Subcutaneous abdominal adipose tissue (tissue), 5 donors: ENCODE data around the gene ANTXR2.

Experiments
- H3K27ac ChIP-seq: one replicate; pipeline ENCODE4 v1.7.0; 2013; ENCODE audit warnings: low read depth, mild to moderate bottlenecking, inconsistent platforms, low read length, moderate library complexity
- H3K27me3 ChIP-seq, 5 donors: one replicate each; pipeline ENCODE4 v1.7.0; 2013; ENCODE audit warnings: low read length in 5 of 5, inconsistent platforms in 1 of 5; ENCODE audit not compliant: control insufficient read depth in 5 of 5, insufficient read depth in 4 of 5
- H3K36me3 ChIP-seq, 5 donors: one replicate each; pipeline ENCODE4 v1.7.0; 2013; ENCODE audit warnings: low read length in 5 of 5; ENCODE audit not compliant: control insufficient read depth in 5 of 5, insufficient read depth in 5 of 5
- H3K4me1 ChIP-seq, 5 donors: one replicate each; pipeline ENCODE4 v1.7.0; 2013; ENCODE audit warnings: low read length in 5 of 5, mild to moderate bottlenecking in 3 of 5, moderate library complexity in 1 of 5; ENCODE audit not compliant: control insufficient read depth in 5 of 5, insufficient read depth in 5 of 5
- H3K4me3 ChIP-seq, 5 donors: one replicate each; pipeline ENCODE4 v1.7.0; 2013; ENCODE audit warnings: low read length in 5 of 5, low read depth in 1 of 5
- H3K9ac ChIP-seq, 5 donors: one replicate each; pipeline ENCODE4 v1.7.0; 2013; ENCODE audit warnings: low read length in 5 of 5, mild to moderate bottlenecking in 4 of 5, moderate library complexity in 3 of 5
- H3K9me3 ChIP-seq, 5 donors: one replicate each; pipeline ENCODE4 v1.7.0; 2013; ENCODE audit warnings: low read length in 5 of 5; ENCODE audit not compliant: control insufficient read depth in 5 of 5
- donor health status: healthy.
- donor health status: healthy.
- donor health status: healthy.
- donor health status: healthy.
- donor health status: healthy.

ANTXR2 gene

DNA sequence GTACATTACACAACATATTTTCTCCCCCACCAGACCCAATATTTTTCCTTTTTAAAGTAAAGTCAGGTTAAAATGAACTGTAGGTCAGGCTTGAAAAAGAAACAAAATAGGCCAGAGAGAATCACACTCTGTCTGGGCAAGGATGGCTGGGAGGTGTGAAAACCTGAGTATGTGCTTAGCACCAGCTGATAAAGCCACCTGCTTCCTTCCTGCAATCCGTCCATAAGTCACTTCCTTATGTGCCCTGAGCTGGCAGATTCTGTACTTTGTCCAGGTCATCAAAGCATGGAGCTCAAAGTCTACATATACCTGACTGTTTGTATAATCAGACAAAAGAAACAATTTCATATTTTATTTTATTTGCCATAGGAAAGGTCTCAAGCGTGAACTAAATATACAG is 37.7 kb downstream of the ANTXR2 start:
- Histone ChIP-seq H3K36me3 (peaks cover 5 to 40% (median 19%) of the 10 kb centered on the region in 5 donors), H3K27ac (no peak overlapping the region), H3K9me3 (no peaks in the 10 kb centered on the region), H3K4me1 (peaks cover 0 to 23% (median 16%) of the 10 kb centered on the region in 5 donors), H3K27me3 (no peaks in the 10 kb centered on the region), H3K4me3 (no peak overlapping the region), H3K9ac (no peak overlapping the region)

DNA sequence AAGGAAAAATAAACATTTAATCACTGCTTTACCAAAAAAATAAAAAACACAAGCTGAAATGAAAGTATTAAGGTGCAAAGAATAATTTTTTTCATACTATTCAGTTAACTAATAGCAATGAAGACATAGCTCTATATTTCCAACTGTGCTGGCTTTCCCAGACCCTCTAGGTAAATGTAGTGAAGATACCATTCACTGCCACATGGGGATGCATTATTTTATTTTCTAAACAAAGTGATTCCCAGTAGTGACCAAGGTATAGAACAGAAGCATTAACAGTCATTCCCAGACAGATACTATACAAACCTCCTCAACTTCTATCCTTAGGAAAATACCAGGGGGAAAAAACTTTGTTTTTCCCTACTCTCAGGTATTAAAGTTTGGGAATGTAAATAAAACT is 39.4 kb downstream of the ANTXR2 start:
- Histone ChIP-seq H3K4me3 (no peak overlapping the region), H3K27ac (no peak overlapping the region), H3K9me3 (no peaks in the 10 kb centered on the region), H3K36me3 (peaks cover 8 to 51% (median 22%) of the 10 kb centered on the region in 5 donors), H3K27me3 (no peaks in the 10 kb centered on the region), H3K4me1 (peaks cover 0 to 23% (median 16%) of the 10 kb centered on the region in 5 donors), H3K9ac (no peak overlapping the region)

DNA sequence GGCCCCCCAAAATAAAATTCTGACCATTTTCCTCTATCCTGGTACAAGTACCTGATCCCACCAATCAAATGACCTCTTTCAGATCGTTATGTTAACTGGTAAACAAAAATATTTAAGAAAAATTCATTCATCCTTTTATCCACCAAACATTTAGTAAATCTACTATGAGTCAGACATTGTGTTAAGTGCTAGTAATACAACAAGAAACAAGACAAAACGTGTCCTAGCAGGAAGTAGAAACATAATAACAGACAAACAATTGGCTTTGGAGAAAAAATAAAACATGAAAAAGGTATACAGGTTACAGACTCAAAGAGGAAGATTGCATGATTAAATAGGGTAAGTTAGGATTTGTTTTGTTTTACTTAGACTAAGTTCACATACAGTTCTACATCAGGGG is 43.7 kb downstream of the ANTXR2 start:
- no peak overlapping the region for H3K27ac ChIP-seq
- H3K4me3 ChIP-seq = no peak overlapping the region
- H3K9me3 ChIP-seq = no peaks in the 10 kb centered on the region
- no peaks in the 10 kb centered on the region for H3K4me1 ChIP-seq
- H3K36me3 ChIP-seq = peaks cover 15 to 69% (median 40%) of the 10 kb centered on the region in 5 donors
- no peaks in the 10 kb centered on the region for H3K27me3 ChIP-seq
- H3K9ac ChIP-seq = no peak overlapping the region

DNA sequence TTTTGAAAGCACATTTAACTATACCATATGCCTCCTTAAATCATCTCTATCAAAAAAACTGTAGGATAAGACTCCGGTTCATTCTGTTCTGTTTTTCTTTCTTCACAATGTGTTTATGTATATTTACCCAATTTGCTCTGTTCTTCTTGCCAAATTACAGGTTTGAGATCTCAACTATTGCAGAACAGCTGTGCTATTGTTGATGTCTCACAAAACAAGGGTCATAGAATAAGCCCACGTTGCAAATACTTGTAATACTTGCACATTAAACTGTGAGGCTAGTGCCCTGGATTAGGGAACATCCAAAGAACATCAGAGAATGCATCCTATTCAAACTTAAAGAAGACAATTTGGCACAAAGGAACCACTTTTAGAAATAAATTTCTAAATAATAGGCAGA is 45.4 kb downstream of the ANTXR2 start:
- Histone ChIP-seq H3K9me3 (no peaks in the 10 kb centered on the region), H3K27me3 (no peaks in the 10 kb centered on the region)

DNA sequence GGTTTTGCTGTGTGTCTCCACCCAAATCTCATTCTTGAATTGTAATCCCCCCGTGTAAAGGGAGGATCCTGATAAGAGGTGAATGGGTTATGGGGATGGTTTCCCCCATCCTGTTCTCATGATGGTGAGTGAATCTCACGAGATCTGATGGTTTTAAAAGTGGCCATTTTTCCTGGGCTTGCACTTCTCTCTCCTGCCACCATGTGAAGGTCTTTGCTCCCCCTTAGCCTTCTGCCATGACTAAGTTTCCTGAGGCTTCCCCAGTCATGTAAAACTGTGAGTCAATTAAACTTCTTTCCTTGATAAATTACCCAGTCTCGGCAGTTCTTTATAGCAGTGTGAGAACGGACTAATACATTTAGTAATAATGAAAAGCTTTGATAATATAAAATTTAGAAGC is 46.9 kb downstream of the ANTXR2 start:
- H3K27ac ChIP-seq = no peak overlapping the region
- no peaks in the 10 kb centered on the region for H3K4me1 ChIP-seq
- H3K9me3 ChIP-seq = no peaks in the 10 kb centered on the region
- peaks cover 17 to 64% (median 51%) of the 10 kb centered on the region in 5 donors for H3K36me3 ChIP-seq
- no peaks in the 10 kb centered on the region for H3K27me3 ChIP-seq
- H3K4me3 ChIP-seq = no peak overlapping the region
- H3K9ac ChIP-seq = no peak overlapping the region

More for the DNA sequence above, 45.4 kb downstream of the ANTXR2 start:
- Histone ChIP-seq H3K4me3 (no peak overlapping the region), H3K36me3 (peaks cover 17 to 64% (median 49%) of the 10 kb centered on the region in 5 donors), H3K27ac (no peak overlapping the region), H3K4me1 (no peaks in the 10 kb centered on the region), H3K9ac (no peak overlapping the region)

DNA sequence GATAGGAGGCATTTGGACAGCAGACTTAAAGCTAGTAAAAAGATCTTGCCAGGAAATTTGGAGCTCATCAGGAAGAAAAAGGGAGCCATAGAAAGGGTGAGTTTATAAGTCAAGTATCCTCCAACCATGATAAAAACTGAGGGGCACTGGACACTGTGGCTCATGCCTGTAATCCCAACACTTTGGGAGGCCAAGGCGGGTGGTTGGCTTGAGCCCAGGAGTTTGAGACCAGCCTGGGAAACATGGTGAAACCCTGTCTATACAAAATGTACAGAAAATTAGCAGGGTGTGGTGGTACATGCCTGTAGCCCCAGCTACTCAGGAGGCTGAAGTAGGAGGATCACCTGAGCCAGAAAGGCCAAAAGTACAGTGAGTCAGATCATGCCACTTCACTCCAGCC is 48.7 kb downstream of the ANTXR2 start:
- Histone ChIP-seq H3K27me3 (no peaks in the 10 kb centered on the region), H3K27ac (no peak overlapping the region), H3K9me3 (no peaks in the 10 kb centered on the region), H3K4me3 (no peak overlapping the region), H3K4me1 (no peaks in the 10 kb centered on the region), H3K36me3 (peaks cover 14 to 49% (median 40%) of the 10 kb centered on the region in 5 donors), H3K9ac (no peak overlapping the region)

DNA sequence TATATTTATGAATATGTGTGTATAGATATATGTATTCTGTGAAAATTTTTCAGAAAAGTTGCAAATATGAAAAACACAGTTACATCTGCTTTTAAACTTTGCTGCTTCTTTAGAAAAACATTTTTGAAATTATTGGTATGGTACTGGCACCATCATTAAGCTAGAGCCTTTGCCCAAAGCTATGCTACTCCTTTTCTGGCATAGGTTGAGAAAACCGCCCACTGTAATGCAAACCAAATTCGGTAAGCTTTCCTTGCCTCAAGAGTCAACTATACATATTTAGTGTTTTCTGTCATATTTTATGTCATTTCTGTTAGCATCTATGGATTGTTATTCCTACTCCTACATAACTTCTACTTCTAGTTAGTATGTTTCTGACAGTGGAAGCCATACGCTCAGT is 50.7 kb downstream of the ANTXR2 start:
- Histone ChIP-seq H3K9ac (no peak overlapping the region), H3K27me3 (no peaks in the 10 kb centered on the region), H3K36me3 (peaks cover 11 to 39% (median 37%) of the 10 kb centered on the region in 5 donors), H3K4me3 (no peak overlapping the region), H3K9me3 (no peaks in the 10 kb centered on the region), H3K27ac (no peak overlapping the region), H3K4me1 (peaks cover 0 to 9% (median 6%) of the 10 kb centered on the region in 5 donors)

DNA sequence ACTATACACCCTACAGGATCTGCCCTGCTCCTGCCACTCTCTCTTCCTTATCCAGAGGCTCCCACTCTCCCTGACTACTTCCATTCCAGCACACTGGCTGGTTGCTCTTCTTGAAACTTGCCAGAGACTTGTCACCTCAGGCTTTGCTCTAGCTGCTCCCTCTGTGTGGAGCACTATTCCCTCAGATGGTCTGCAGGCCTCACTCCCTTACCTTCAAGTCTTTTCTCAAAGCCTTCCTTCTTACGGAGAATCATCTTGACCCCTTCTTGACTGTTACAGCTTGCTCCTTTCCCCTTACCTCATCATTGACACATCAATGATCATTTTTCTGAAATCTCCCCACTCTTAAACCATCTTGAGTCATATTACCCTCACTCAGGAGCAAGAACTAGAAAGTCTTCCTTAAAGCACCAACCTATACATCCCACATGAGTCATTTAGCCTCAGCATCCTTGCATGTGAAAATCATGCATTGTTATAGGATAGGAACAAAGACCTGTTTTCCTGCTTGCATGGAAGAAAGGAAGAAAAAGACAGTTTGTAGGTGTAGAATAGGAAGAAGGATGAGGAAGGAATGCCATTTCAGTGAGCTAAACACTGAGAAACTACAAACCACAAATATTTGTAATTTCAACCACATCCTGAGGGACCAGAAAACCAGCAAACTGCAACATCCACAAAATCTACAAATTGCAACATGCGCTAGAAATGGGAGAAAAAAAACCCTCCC is 55.7 kb downstream of the ANTXR2 start:
- Histone ChIP-seq H3K9ac (no peak overlapping the region), H3K9me3 (no peaks in the 10 kb centered on the region), H3K4me1 (peaks cover 0 to 29% (median 16%) of the 10 kb centered on the region in 5 donors), H3K4me3 (no peak overlapping the region), H3K27me3 (no peaks in the 10 kb centered on the region), H3K27ac (no peak overlapping the region), H3K36me3 (peaks cover 0 to 31% (median 18%) of the 10 kb centered on the region in 5 donors)

DNA sequence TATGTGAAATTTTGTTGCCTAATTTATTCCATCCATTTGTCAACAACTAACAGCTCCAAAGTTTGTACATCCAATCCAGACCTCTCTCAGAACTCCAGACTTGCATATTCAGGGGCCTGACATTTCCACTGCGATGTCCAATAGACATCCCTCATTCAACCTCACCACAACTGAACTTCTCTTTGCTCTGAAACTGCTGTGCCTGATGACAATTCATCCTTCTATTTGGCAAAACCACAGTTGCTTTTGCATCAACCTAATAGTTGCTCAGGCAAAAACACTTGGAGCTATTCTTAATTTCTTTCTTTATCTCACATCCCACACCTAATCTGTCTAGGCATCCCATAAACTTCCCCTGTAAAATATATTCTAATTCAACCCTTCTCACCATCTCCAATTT is 56.5 kb downstream of the ANTXR2 start:
- no peak overlapping the region for H3K9ac ChIP-seq
- peaks cover 0 to 27% (median 15%) of the 10 kb centered on the region in 5 donors for H3K36me3 ChIP-seq
- no peak overlapping the region for H3K4me3 ChIP-seq
- peaks cover 0 to 33% (median 17%) of the 10 kb centered on the region in 5 donors for H3K4me1 ChIP-seq
- H3K9me3 ChIP-seq = no peaks in the 10 kb centered on the region
- no peaks in the 10 kb centered on the region for H3K27me3 ChIP-seq
- H3K27ac ChIP-seq = no peak overlapping the region

DNA sequence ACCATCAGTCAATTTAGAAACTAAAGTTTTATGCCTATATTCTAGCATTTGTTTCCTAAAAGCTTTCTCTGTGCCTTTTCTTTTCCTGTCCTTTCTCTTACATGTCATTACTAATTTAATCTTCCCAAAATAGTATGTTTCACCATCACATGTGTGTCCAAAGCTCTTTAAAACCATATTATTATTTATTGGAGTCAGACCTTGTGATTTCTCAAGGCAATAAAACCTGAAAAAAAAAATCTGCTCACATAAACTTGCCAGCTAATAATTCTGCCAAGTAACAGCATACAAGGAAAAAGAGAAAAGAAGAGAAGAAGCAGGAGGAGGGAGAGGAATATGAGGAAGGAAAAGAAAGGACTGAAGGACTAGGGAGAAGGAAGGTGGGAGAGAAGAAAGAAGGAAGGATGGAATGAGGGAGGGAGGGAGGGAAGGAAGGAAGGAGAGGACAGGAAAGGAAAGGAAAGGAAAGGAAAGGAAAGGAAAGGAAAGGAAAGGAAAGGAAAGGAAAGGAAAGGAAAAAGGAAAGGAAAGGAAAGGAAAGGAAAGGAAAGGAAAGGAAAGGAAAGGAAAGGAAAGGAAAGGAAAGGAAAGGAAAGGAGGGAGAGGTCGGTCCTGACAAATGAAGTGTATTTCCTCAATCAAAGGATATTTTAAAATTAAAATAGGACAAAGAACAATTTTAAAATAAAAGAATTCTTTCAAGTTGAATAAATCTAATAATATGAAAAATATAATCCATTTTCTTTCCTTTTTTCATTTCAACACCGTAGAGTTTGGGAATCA is 57.4 kb downstream of the ANTXR2 start:
- no peaks in the 10 kb centered on the region for H3K9me3 ChIP-seq
- H3K9ac ChIP-seq = no peak overlapping the region
- peaks cover 0 to 26% (median 14%) of the 10 kb centered on the region in 5 donors for H3K36me3 ChIP-seq
- no peak overlapping the region for H3K4me3 ChIP-seq
- no peak overlapping the region for H3K27ac ChIP-seq
- peaks cover 0 to 33% (median 17%) of the 10 kb centered on the region in 5 donors for H3K4me1 ChIP-seq
- H3K27me3 ChIP-seq = no peaks in the 10 kb centered on the region
